ENCODE results near the gene CNPPD1.
"Not testable (repeated sequence)": the region's sequence is repeated elsewhere in the genome, so short reads cannot be mapped to it uniquely, and the experiment has no call there.

The CNPPD1 gene

DNA sequence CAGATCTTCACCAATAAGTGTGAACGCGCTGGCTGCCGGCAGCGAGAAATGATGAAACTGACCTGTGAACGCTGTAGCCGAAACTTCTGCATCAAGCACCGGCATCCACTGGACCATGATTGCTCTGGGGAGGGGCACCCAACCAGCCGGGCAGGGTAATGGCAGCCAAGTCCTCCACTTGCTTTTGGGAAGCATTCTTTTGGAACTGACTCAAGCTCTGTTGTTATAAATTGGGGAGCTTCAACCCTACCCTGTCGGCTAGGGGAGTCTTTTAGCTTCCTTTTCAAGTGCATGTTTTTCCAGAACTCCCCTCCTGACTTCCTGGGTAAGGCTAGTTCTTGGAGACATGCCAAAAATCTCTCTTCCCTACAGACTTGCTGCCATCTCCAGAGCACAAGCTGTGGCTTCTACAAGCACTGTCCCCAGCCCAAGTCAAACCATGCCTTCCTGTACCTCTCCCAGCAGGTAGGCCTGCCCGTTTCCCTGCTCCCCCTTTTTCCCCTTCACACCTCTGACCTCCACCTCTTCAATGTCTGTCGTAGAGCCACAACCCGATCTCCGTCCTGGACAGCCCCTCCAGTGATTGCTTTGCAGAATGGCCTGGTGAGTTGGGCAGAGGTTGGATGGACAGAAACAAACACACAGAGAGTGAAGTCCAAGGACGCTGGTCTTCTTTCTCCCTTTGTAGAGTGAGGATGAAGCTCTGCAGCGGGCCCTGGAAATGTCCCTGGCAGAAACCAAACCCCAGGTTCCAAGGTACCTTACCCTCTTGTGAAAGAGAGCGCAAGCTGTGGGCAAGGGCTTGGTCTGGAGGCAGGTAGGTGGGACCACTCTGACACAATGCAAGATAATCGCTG lies 31.4 kb upstream of the CNPPD1 start:
- DNase-seq = peak; percentile 31

- DNase-seq = no peak
Observed at GRCh38 chr2:219207134-219207883, 30.6 kb upstream of the CNPPD1 start.

GRCh38 chr2:219206328-219207133 lies 29.8 kb upstream of the CNPPD1 start, which contains the start of gene ZFAND2B:
ZFAND2B (plus strand) TSS chr2:219206782; CDS start chr2:219206988, 206 bp downstream.
- peak; percentile 97 for DNase-seq

DNA sequence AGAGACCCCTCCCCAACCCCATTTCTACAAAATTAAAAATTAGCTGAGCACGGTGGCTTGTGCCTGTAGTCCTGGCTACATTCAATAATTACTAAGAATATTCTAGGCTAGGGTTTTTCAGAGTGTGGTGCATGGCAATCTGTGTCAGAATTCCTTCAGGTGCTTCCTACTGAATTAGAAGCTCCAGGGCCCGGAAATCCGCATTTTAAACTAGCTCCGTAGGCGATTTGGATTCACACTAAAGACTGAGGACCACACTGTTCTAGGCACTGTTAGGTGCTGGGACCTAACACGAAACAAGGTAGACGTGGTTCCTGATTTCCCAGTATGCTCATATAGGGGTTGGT lies 29.2 kb upstream of the CNPPD1 start:
- no peak for DNase-seq

DNA sequence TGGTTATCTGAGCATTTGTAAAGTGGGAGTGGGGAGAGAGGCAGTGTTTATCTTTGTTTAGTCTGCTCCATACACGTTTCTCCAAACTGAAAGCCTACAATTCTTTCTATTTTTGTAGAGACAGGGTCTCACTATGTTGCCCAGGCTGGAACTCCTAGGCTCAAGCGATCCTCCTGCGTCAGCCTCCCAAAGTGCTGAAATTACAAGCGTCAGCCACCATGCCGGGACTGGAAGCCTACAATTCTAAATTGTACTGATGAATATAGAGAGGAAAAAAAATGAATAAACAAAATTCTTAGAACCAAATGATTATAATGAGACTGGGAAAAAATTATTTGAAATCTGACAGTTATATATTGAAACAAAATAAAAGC lies 28.4 kb upstream of the CNPPD1 start:
- DNase-seq = peak; percentile 0

DNA sequence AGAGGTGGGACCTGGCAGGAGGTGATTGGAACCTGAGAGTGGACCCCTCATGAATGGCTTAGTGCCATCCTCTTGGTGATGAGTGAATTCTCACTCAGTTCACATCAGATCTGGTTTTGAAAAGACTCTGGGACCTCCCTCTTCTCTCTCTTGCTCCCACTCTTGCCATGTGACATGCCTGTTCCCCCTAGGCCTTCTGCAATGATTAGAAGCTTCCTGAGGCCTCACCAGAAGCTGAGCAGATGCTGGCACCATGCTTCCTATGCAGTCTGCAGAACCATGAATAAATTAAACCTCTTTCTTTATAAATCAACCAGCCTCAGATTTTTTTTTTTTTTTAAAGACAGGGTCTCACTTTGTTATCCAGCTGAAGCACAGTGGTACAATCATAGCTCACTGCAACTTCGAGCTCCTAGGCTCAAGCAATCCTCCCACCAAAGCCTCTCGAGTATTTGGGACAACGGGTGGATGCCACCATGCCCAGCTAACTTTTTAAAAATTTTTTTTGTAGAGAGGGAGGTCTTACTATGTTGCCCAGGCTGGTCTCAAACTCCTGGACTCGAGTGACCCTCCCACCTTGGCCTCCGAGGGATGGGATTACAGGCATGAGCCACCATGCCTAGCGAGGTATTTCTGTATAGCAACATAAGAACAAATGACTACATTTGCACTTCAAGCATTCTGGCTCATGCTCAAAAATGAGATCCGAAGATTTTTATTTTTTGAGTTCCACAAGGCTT lies 27.9 kb upstream of the CNPPD1 start:
- DNase-seq = peak; percentile 3

DNA sequence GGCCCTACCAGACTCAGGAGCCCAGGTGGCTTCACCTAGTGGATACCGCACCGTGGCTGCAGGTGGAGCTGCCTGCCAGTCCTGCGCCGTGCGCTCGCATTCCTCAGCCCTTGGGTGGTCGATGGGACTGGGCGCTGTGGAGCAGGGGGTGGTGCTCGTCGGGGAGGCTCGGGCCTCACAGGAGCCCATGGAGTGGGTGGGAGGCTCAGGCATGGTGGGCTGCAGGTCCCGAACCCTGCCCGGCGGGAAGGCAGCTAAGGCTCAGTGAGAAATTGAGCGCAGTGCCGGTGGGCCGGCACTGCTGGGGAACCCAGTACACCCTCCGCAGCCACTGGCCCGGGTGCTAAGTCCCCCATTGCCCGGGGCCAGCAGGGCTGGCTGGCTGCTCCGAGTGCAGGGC lies 24.6 kb upstream of the CNPPD1 start:
- DNase-seq = not testable (repeated sequence)

- peak; percentile 0 for DNase-seq
Observed at GRCh38 chr2:219200502-219201326, 24.0 kb upstream of the CNPPD1 start.

GRCh38 chr2:219199470-219200211 lies 22.9 kb upstream of the CNPPD1 start:
- peak; percentile 0 for DNase-seq

- no peak for DNase-seq
Observed at GRCh38 chr2:219198974-219199373, 22.2 kb upstream of the CNPPD1 start.

DNA sequence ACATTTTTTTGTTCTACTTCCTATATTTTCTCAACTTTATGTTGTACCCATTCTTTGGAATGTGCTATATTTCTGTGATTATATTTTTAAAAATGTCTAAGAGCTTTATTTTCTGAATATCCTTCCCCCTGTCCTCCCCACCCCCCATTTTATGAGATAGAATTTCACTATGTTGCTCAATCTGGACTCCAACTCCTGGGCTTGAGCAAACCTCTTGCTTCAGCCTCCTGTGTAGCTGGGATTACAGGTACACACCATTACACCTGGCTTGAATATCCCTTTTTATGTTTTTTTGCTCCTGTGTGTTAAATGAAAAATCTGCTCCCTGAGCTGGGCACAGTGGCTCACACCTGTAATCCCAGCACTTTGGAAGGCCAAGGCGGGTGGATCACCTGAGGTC lies 20.7 kb upstream of the CNPPD1 start:
- no peak for DNase-seq

- DNase-seq = no peak
Observed at GRCh38 chr2:219186754-219187456, 10.2 kb upstream of the CNPPD1 start.

- no peak for DNase-seq
Observed at GRCh38 chr2:219184121-219184520, 7.4 kb upstream of the CNPPD1 start.

GRCh38 chr2:219183151-219183772 lies 6.5 kb upstream of the CNPPD1 start:
- no peak for DNase-seq

- DNase-seq = peak; percentile 18
Observed at GRCh38 chr2:219182331-219183150, 5.8 kb upstream of the CNPPD1 start.

GRCh38 chr2:219181531-219181930 lies 4.8 kb upstream of the CNPPD1 start:
- DNase-seq = peak; percentile 0

- peak; percentile 0 for DNase-seq
Observed at GRCh38 chr2:219180961-219181360, 4.2 kb upstream of the CNPPD1 start.

DNA sequence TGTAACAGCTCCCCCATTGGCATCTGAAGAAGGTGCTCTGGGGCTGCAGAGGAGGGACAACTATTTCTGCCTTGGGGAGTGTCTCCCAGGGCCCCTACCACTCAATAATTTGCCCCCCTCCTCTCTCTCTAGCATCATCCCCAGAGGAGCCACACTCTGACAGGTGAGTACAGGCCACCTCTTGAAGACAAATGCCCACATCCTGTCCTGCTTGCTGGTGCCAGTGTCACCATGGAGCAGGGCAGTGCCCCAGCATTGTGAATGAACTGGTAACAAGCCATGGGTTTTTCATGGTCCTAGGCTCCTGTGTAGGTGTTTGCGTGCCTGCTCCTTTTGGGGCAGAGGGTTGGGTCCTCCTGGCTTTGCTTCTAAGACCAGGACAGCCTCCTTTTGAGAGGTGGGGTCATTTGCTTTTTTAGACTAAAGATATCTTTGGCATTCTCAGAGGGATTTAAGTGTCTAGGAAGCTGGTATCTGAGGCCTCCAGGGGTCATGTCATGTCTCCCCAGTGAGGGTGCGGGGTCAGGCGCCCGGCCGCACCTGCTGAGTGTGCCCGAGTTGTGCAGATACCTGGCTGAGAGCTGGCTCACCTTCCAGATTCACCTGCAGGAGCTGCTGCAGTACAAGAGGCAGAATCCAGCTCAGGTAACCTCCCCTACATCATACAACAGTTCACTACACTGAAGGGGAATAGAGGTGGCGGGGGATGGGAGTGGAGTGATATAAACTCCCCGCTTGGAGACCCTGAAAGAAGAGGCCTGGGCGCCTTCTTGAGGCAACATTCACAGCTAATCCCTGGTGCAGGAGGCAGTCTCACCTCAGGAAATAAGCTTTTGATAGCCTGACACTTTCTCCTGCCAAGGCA lies 3.1 kb upstream of the CNPPD1 start:
- no peak for DNase-seq
